ENCODE data around the gene HEATR5A. TPM values are rescaled to one million over a fixed set of nuclear protein-coding genes. Genes with fewer than 3 reads are reported as not detected.

HEATR5A gene
- total RNA-seq, 1 experiment from 2014 or later, result 19.0 TPM

GRCh38 chr14:31402764-31403439 lies 17.4 kb downstream of the HEATR5A start:
- Histone ChIP-seq H3K4me1 (ENCODE audit: insufficient read depth, low read length, poor library complexity, severe bottlenecking) (no peaks in the 10 kb centered on the region), H3K27me3 (replicated peaks; ENCODE audit: insufficient read depth, low read depth, low read length, poor library complexity) (no peaks in the 10 kb centered on the region), H3K36me3 (ENCODE audit: insufficient read depth, low read length, poor library complexity, severe bottlenecking) (no peaks in the 10 kb centered on the region), H3K4me3 (ENCODE audit: low read depth, low read length, poor library complexity, severe bottlenecking) (no peak overlapping the region), H3K27ac (ENCODE audit: low read depth, low read length, poor library complexity, severe bottlenecking) (no peak overlapping the region), H3K9me3 (ENCODE audit: low read depth, low read length, poor library complexity, severe bottlenecking) (no peaks in the 10 kb centered on the region)
- ChIA-PET POLR2A (ENCODE audit: low non-redundant PET) (no interaction called here), CTCF (no interaction called here)
- BruUV-seq (replicated peaks), result no TSS peak
- intact Hi-C loops (cut with micrococcal nuclease; ENCODE audit: unreplicated experiment), result no loop called here
- TF ChIP-seq CTCF (conservative IDR thresholded peaks at IDR 0.05; ENCODE audit: low read depth, low read length), result no peak
- no peak for TF ChIP-seq EZH2 (IDR thresholded peaks at IDR 0.05; ENCODE audit: borderline replicate concordance, low read depth, low read length, poor library complexity, severe bottlenecking)
- no peak for DNase-seq (ENCODE audit: low spot score)

DNA sequence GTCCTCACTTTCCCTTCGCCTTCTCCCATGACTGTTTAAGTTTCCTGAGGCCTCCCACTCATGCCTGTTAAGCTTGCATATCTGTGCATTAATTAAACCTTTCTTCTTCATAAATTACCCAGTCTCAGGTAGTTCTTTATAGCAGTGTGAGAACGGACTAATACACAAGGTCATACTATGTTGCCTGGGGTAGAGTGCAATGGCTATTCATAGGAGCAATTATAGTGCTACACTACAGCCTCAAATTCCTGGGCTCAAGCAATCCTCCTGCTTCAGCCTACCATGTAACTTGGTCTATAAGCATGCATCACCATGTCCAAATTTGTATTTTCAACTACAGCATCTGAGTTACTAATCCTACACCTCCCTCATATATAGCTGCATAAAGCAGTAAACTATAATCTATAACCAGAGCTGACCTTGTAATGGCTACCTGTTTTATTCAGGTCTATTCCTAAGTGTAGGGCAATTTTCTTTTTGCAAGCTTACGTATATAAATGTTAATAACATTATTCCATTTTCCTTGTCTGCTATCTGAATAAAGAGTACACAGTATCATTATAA lies 18.9 kb downstream of the HEATR5A start:
- no peak for DNase-seq (ENCODE audit: low spot score)
- Histone ChIP-seq H3K27me3 (replicated peaks; ENCODE audit: insufficient read depth, low read depth, low read length, poor library complexity) (no peaks in the 10 kb centered on the region), H3K27ac (ENCODE audit: low read depth, low read length, poor library complexity, severe bottlenecking) (no peak overlapping the region), H3K4me3 (ENCODE audit: low read depth, low read length, poor library complexity, severe bottlenecking) (no peak overlapping the region), H3K36me3 (ENCODE audit: insufficient read depth, low read length, poor library complexity, severe bottlenecking) (no peaks in the 10 kb centered on the region), H3K4me1 (ENCODE audit: insufficient read depth, low read length, poor library complexity, severe bottlenecking) (no peaks in the 10 kb centered on the region), H3K9me3 (ENCODE audit: low read depth, low read length, poor library complexity, severe bottlenecking) (no peaks in the 10 kb centered on the region)
- intact Hi-C loops (cut with micrococcal nuclease; ENCODE audit: unreplicated experiment), result no loop called here
- no TSS peak for BruUV-seq (replicated peaks)
- TF ChIP-seq EZH2 (IDR thresholded peaks at IDR 0.05; ENCODE audit: borderline replicate concordance, low read depth, low read length, poor library complexity, severe bottlenecking), result no peak
- CTCF ChIA-PET, result no interaction called here
- POLR2A ChIA-PET (ENCODE audit: low non-redundant PET), result no interaction called here

DNA sequence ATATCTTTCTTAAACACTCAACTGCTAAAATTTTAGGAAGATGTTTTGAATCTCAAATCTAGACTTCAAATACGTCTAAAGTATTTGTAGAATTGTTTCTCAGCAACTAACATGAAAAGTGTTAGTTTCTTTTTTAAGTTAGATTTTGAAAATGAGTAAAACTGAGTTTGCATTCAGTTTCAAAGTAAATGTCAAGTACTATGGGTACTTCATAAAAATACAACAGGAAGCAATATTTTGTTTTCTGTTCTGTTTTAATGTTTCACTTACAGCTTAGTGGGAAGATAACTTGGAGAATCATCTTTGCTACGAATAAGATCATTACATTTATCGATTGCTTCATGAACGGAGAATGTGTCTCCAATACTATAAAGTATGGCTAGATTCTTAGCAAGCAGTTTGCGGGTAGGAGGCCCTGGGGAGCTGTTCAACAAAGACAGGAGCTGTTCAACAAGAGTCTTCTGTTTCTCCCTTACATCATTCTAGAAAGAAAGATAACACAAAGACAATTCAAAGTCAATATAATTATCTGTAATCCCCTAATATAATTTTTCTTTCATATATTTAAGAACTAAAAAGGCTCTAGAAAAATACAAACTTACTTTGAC lies 20.2 kb downstream of the HEATR5A start:
- CTCF ChIA-PET, result no interaction called here

More for the DNA sequence above, 20.2 kb downstream of the HEATR5A start:
- Histone ChIP-seq H3K4me1 (ENCODE audit: insufficient read depth, low read length, poor library complexity, severe bottlenecking) (no peaks in the 10 kb centered on the region), H3K4me3 (ENCODE audit: low read depth, low read length, poor library complexity, severe bottlenecking) (no peak overlapping the region), H3K36me3 (ENCODE audit: insufficient read depth, low read length, poor library complexity, severe bottlenecking) (no peaks in the 10 kb centered on the region), H3K27ac (ENCODE audit: low read depth, low read length, poor library complexity, severe bottlenecking) (no peak overlapping the region), H3K9me3 (ENCODE audit: low read depth, low read length, poor library complexity, severe bottlenecking) (no peaks in the 10 kb centered on the region), H3K27me3 (replicated peaks; ENCODE audit: insufficient read depth, low read depth, low read length, poor library complexity) (no peaks in the 10 kb centered on the region)
- DNase-seq (ENCODE audit: low spot score), result no peak
- POLR2A ChIA-PET (ENCODE audit: low non-redundant PET), result no interaction called here
- BruUV-seq (replicated peaks), result no TSS peak
- intact Hi-C loops (cut with micrococcal nuclease; ENCODE audit: unreplicated experiment), result no loop called here
- TF ChIP-seq EZH2 (IDR thresholded peaks at IDR 0.05; ENCODE audit: borderline replicate concordance, low read depth, low read length, poor library complexity, severe bottlenecking) (no peak), CTCF (conservative IDR thresholded peaks at IDR 0.05; ENCODE audit: low read depth, low read length) (no peak)
